ENCODE results near the gene TCHHL1. TPM values are rescaled to one million over a fixed set of nuclear protein-coding genes. Genes with fewer than 3 reads are reported as not detected.

Gene TCHHL1
- total RNA-seq, 2 experiments from 2014 or later = not detected

- H3K27me3 Mint-ChIP-seq (ENCODE audit: low read depth) = no peaks in the 10 kb centered on the region
- no peaks in the 10 kb centered on the region for H3K9me3 Mint-ChIP-seq
- peak overlapping the region; percentile 98 for H3K27ac Mint-ChIP-seq
- intact Hi-C loops (cut with micrococcal nuclease) = loop anchor here (1.0 to 5.0 kb wide), 4 partner anchors 13 to 423 kb away; partner anchors contain the start of gene SNX27
- DNase-seq = peak; percentile 26
- peaks cover 39% of the 10 kb centered on the region for H3K36me3 Mint-ChIP-seq (ENCODE audit: low read depth)
- H3K4me3 Mint-ChIP-seq = peak overlapping the region; percentile 96
- CTCF ChIA-PET = interaction anchor here (0.5 to 1.9 kb wide), 7 partner anchors 9 to 203 kb away, joined by 3 to 6 read pairs (median 3); no protein-coding TSS in a partner anchor
- H3K4me1 Mint-ChIP-seq (ENCODE audit: low read depth) = peaks cover 16% of the 10 kb centered on the region
Observed at GRCh38 chr1:152035539-152036266, 53.2 kb downstream of the TCHHL1 start.

GRCh38 chr1:152034654-152035538 is 54.0 kb downstream of the TCHHL1 start:
- Mint-ChIP-seq H3K27me3 (ENCODE audit: low read depth) (no peaks in the 10 kb centered on the region), H3K4me1 (ENCODE audit: low read depth) (peaks cover 20% of the 10 kb centered on the region), H3K36me3 (ENCODE audit: low read depth) (peaks cover 44% of the 10 kb centered on the region), H3K4me3 (peak overlapping the region; percentile 96), H3K27ac (peak overlapping the region; percentile 98), H3K9me3 (no peaks in the 10 kb centered on the region)
- peak; percentile 85 for DNase-seq
- intact Hi-C loops (cut with micrococcal nuclease) = loop anchor here (1.0 to 5.0 kb wide), 4 partner anchors 13 to 423 kb away; partner anchors contain the start of gene SNX27
- CTCF ChIA-PET = interaction anchor here (0.7 to 2.4 kb wide), 17 partner anchors 9 to 202 kb away, joined by 3 to 17 read pairs (median 5); partner anchors contain the start of gene THEM4

GRCh38 chr1:152034324-152034653 is 54.6 kb downstream of the TCHHL1 start:
- Mint-ChIP-seq H3K27ac (peak overlapping the region; percentile 98), H3K4me1 (ENCODE audit: low read depth) (peaks cover 26% of the 10 kb centered on the region)
- intact Hi-C loops (cut with micrococcal nuclease) = loop anchor here (2.0 kb wide), 2 partner anchors 49 to 65 kb away; no protein-coding TSS in a partner anchor

More at GRCh38 chr1:152034324-152034653, 54.6 kb downstream of the TCHHL1 start:
- Mint-ChIP-seq H3K36me3 (ENCODE audit: low read depth) (peaks cover 46% of the 10 kb centered on the region), H3K27me3 (ENCODE audit: low read depth) (no peaks in the 10 kb centered on the region), H3K9me3 (no peaks in the 10 kb centered on the region), H3K4me3 (peak overlapping the region; percentile 96)
- CTCF ChIA-PET = interaction anchor here (0.6 to 2.4 kb wide), 16 partner anchors 9 to 130 kb away, joined by 3 to 17 read pairs (median 5); partner anchors contain the start of gene THEM4
- no peak for DNase-seq

Other genes starting within 250 kb of the TCHHL1 start
- gene C2CD4D, start 249.2 kb downstream of the TCHHL1 start, total RNA-seq = 1 to 10 TPM; 2.3 to 2.7 TPM
- gene THEM5, start 235.4 kb downstream of the TCHHL1 start, total RNA-seq = not detected
- 10 to 100 TPM; 20.1 to 22.0 TPM for gene THEM4, start 179.6 kb downstream of the TCHHL1 start, total RNA-seq
- gene S100A10, start 95.2 kb downstream of the TCHHL1 start, total RNA-seq = 100 to 1,000 TPM; 159 to 170 TPM
- 100 to 1,000 TPM; 229 to 235 TPM for gene S100A11, start 52.1 kb downstream of the TCHHL1 start, total RNA-seq
- gene TCHH, start 26.4 kb upstream of the TCHHL1 start, total RNA-seq = not detected
- gene RPTN, start 70.2 kb upstream of the TCHHL1 start, total RNA-seq = not detected
- not detected for gene HRNR, start 135.1 kb upstream of the TCHHL1 start, total RNA-seq
- not detected for gene FLG, start 236.2 kb upstream of the TCHHL1 start, total RNA-seq

Data from activated naive CD4-positive, alpha-beta T cell treated with anti-CD3 and anti-CD28 coated beads for 36 hours (primary cell).